CD8-positive, alpha-beta memory T cell (primary cell): ENCODE data around the gene HP. TPM values are rescaled to one million over a fixed set of nuclear protein-coding genes. Genes with fewer than 3 reads are reported as not detected.
A peak's percentile ranks its signal among the peaks of the same experiment; 100 is the strongest.
"Not testable (repeated sequence)": the region's sequence is repeated elsewhere in the genome, so short reads cannot be mapped to it uniquely, and the experiment has no call there.

Experiments
- CTCF ChIA-PET: fragments of 350-600 bp; sonication (Branson Sonifier 250); formaldehyde crosslinking; loops from one replicate; lab custom pipeline; 2021; ENCODE audit warnings: antibody characterized with exemption; lab: Charles Lee
- POLR2A ChIA-PET: fragments of 350-600 bp; sonication (Branson Sonifier 250); formaldehyde crosslinking; loops from one replicate; lab custom pipeline; 2021; ENCODE audit warnings: antibody characterized with exemption; lab: Charles Lee
- DNase-seq, 5 donors: peaks; one replicate each; pipeline versions ENCODE4 v3.0.0 to v3.0.0-alpha.2; 2020 to 2022; ENCODE audit warnings: mixed read lengths in 1 of 5
- H3K27ac ChIP-seq: one replicate; pipeline ENCODE4 v1.7.0; 2013; ENCODE audit warnings: low read depth, mild to moderate bottlenecking, low read length, moderate library complexity
- H3K27me3 ChIP-seq: 2 replicates; pipeline ENCODE4 v1.7.0; 2013; ENCODE audit warnings: low read length, mild to moderate bottlenecking; ENCODE audit not compliant: insufficient read depth, poor library complexity, severe bottlenecking
- H3K36me3 ChIP-seq: 2 replicates; pipeline ENCODE4 v1.7.0; 2013; ENCODE audit warnings: mild to moderate bottlenecking, low read length, moderate library complexity; ENCODE audit not compliant: insufficient read depth
- H3K4me1 ChIP-seq: 2 replicates; pipeline ENCODE4 v1.7.0; 2013; ENCODE audit warnings: mild to moderate bottlenecking, low read length, moderate library complexity; ENCODE audit not compliant: insufficient read depth
- H3K4me3 ChIP-seq: 2 replicates; pipeline ENCODE4 v1.7.0; 2013; ENCODE audit warnings: mild to moderate bottlenecking, low read length
- H3K9me3 ChIP-seq: 2 replicates; pipeline ENCODE4 v1.7.0; 2013; ENCODE audit warnings: mild to moderate bottlenecking, low read length
- H3K27ac Mint-ChIP-seq, 8 donors: one replicate each; pipeline ENCODE4 v1.8.0; 2020 to 2021; ENCODE audit warnings: mixed read lengths in 8 of 8, mild to moderate bottlenecking in 6 of 8, inconsistent platforms in 3 of 8, moderate library complexity in 3 of 8
- H3K27me3 Mint-ChIP-seq, 2 donors: one replicate each; pipeline ENCODE4 v1.8.0; 2020 to 2021; ENCODE audit warnings: mixed read lengths in 2 of 2, mild to moderate bottlenecking in 1 of 2, moderate library complexity in 1 of 2
- H3K36me3 Mint-ChIP-seq, 3 donors: one replicate each; pipeline ENCODE4 v1.8.0; 2020 to 2021; ENCODE audit warnings: mixed read lengths in 3 of 3, inconsistent platforms in 1 of 3, mild to moderate bottlenecking in 1 of 3
- H3K4me1 Mint-ChIP-seq, 3 donors: one replicate each; pipeline ENCODE4 v1.8.0; 2020 to 2021; ENCODE audit warnings: mixed read lengths in 3 of 3, inconsistent platforms in 1 of 3, mild to moderate bottlenecking in 1 of 3
- H3K4me3 Mint-ChIP-seq, 7 donors: one replicate each; pipeline ENCODE4 v1.8.0; 2020 to 2021; ENCODE audit warnings: mixed read lengths in 7 of 7, mild to moderate bottlenecking in 6 of 7, moderate library complexity in 4 of 7, inconsistent platforms in 2 of 7
- H3K9me3 Mint-ChIP-seq, 5 donors: one replicate each; pipeline ENCODE4 v1.8.0; 2020 to 2022; ENCODE audit warnings: mixed read lengths in 5 of 5, mild to moderate bottlenecking in 3 of 5, moderate library complexity in 2 of 5, inconsistent platforms in 1 of 5
- polyA plus RNA-seq: library from polyadenylated mRNA; unstranded; fragments of 300-500 nt; fragmentation: Illumina TruSeq; gene quantifications from one replicate; pipeline ENCODE4 v1.2.3, GENCODE V29; 2021
- total RNA-seq, 2 experiments: library from RNA; stranded (reverse); gene quantifications; one replicate each; pipeline ENCODE4 v1.2.3, GENCODE V29; 2021

Gene HP
- total and polyA plus RNA-seq, 3 experiments from 2014 or later: not detected

- H3K4me1 ChIP-seq: no peaks in the 10 kb centered on the region
- Mint-ChIP-seq H3K4me1 (no peaks in the 10 kb centered on the region), H3K9me3 (no peaks in the 10 kb centered on the region), H3K36me3 (peaks cover 4 to 7% (median 5%) of the 10 kb centered on the region in 3 donors), H3K27ac (no peak overlapping the region), H3K4me3 (no peak overlapping the region), H3K27me3 (no peaks in the 10 kb centered on the region)
- H3K9me3 ChIP-seq: no peaks in the 10 kb centered on the region
- DNase-seq: no peak
- POLR2A ChIA-PET: no interaction called here
- no peak overlapping the region for H3K4me3 ChIP-seq
- H3K27me3 ChIP-seq: no peaks in the 10 kb centered on the region
- H3K36me3 ChIP-seq: no peaks in the 10 kb centered on the region
- no peak overlapping the region for H3K27ac ChIP-seq
- CTCF ChIA-PET: no interaction called here
Measured at GRCh38 chr16:72061564-72061963, 7.3 kb downstream of the HP start.

- H3K9me3 Mint-ChIP-seq: no peaks in the 10 kb centered on the region
- ChIA-PET CTCF (no interaction called here), POLR2A (no interaction called here)
- Histone ChIP-seq H3K36me3 (no peaks in the 10 kb centered on the region), H3K27ac (no peak overlapping the region), H3K27me3 (no peaks in the 10 kb centered on the region), H3K4me3 (no peak overlapping the region), H3K4me1 (no peaks in the 10 kb centered on the region), H3K9me3 (no peaks in the 10 kb centered on the region)
- peaks cover 4 to 7% (median 5%) of the 10 kb centered on the region in 3 donors for H3K36me3 Mint-ChIP-seq
- DNase-seq: no peak
- H3K27me3 Mint-ChIP-seq: no peaks in the 10 kb centered on the region
- peak overlapping the region in 1 of 8 donors; percentile 63 for H3K27ac Mint-ChIP-seq
- no peaks in the 10 kb centered on the region for H3K4me1 Mint-ChIP-seq
- H3K4me3 Mint-ChIP-seq: no peak overlapping the region
Measured at GRCh38 chr16:72064361-72064894, 10.1 kb downstream of the HP start.

GRCh38 chr16:72066747-72067146 lies 12.4 kb downstream of the HP start:
- no peaks in the 10 kb centered on the region for H3K27me3 ChIP-seq
- Mint-ChIP-seq H3K27ac (peak overlapping the region in 2 of 8 donors; percentile 38 to 77), H3K4me3 (no peak overlapping the region), H3K9me3 (no peaks in the 10 kb centered on the region), H3K36me3 (peaks cover 4 to 9% (median 5%) of the 10 kb centered on the region in 3 donors), H3K27me3 (no peaks in the 10 kb centered on the region), H3K4me1 (no peaks in the 10 kb centered on the region)
- no peaks in the 10 kb centered on the region for H3K36me3 ChIP-seq
- no peak overlapping the region for H3K27ac ChIP-seq
- ChIA-PET POLR2A (interaction anchor here (0.6 kb wide), 1 partner anchor 776 kb away, joined by 3 read pairs; no protein-coding TSS in a partner anchor), CTCF (interaction anchor here (1.1 to 1.3 kb wide), 3 partner anchors 20 to 31 kb away, joined by 3 to 5 read pairs (median 3); no protein-coding TSS in a partner anchor)
- no peak overlapping the region for H3K4me3 ChIP-seq
- H3K4me1 ChIP-seq: no peaks in the 10 kb centered on the region
- no peaks in the 10 kb centered on the region for H3K9me3 ChIP-seq
- peak in 2 of 5 donors; percentile 5 to 17 for DNase-seq

GRCh38 chr16:72068930-72069329 lies 14.6 kb downstream of the HP start:
- ChIA-PET CTCF (no interaction called here), POLR2A (no interaction called here)
- no peak overlapping the region for H3K27ac Mint-ChIP-seq

GRCh38 chr16:72072514-72073342 lies 18.4 kb downstream of the HP start:
- Histone ChIP-seq H3K27me3 (no peaks in the 10 kb centered on the region), H3K36me3 (no peaks in the 10 kb centered on the region), H3K27ac (no peak overlapping the region), H3K4me3 (no peak overlapping the region), H3K9me3 (no peaks in the 10 kb centered on the region), H3K4me1 (no peaks in the 10 kb centered on the region)
- no peaks in the 10 kb centered on the region for H3K4me1 Mint-ChIP-seq
- H3K4me3 Mint-ChIP-seq: no peak overlapping the region
- H3K36me3 Mint-ChIP-seq: peaks cover 0 to 7% (median 6%) of the 10 kb centered on the region in 3 donors
- no peaks in the 10 kb centered on the region for H3K9me3 Mint-ChIP-seq
- no peak for DNase-seq
- POLR2A ChIA-PET: no interaction called here
- CTCF ChIA-PET: interaction anchor here (1.2 kb wide), 1 partner anchor 9 kb away, joined by 3 read pairs; the partner anchor contains the start of gene HPR
- no peaks in the 10 kb centered on the region for H3K27me3 Mint-ChIP-seq
- no peak overlapping the region for H3K27ac Mint-ChIP-seq

More at GRCh38 chr16:72068930-72069329, 14.6 kb downstream of the HP start:
- no peaks in the 10 kb centered on the region for H3K36me3 ChIP-seq
- Mint-ChIP-seq H3K27me3 (no peaks in the 10 kb centered on the region), H3K9me3 (no peaks in the 10 kb centered on the region), H3K4me1 (no peaks in the 10 kb centered on the region), H3K4me3 (no peak overlapping the region), H3K36me3 (peaks cover 4 to 8% (median 4%) of the 10 kb centered on the region in 3 donors)
- DNase-seq: no peak
- H3K27me3 ChIP-seq: no peaks in the 10 kb centered on the region
- H3K4me3 ChIP-seq: no peak overlapping the region
- H3K27ac ChIP-seq: no peak overlapping the region
- H3K4me1 ChIP-seq: no peaks in the 10 kb centered on the region
- H3K9me3 ChIP-seq: no peaks in the 10 kb centered on the region

- Histone ChIP-seq H3K36me3 (no peaks in the 10 kb centered on the region), H3K27ac (no peak overlapping the region), H3K4me1 (no peaks in the 10 kb centered on the region), H3K9me3 (no peaks in the 10 kb centered on the region), H3K27me3 (no peaks in the 10 kb centered on the region), H3K4me3 (no peak overlapping the region)
- no peak overlapping the region for H3K27ac Mint-ChIP-seq
- no peaks in the 10 kb centered on the region for H3K27me3 Mint-ChIP-seq
- CTCF ChIA-PET: interaction anchor here (1.2 kb wide), 1 partner anchor 10 kb away, joined by 3 read pairs; the partner anchor contains the start of gene HPR
- no peak for DNase-seq
- no peaks in the 10 kb centered on the region for H3K9me3 Mint-ChIP-seq
- no peaks in the 10 kb centered on the region for H3K4me1 Mint-ChIP-seq
- POLR2A ChIA-PET: interaction anchor here (0.6 kb wide), 1 partner anchor 18 kb away, joined by 3 read pairs; no protein-coding TSS in a partner anchor
- H3K4me3 Mint-ChIP-seq: no peak overlapping the region
- H3K36me3 Mint-ChIP-seq: peaks cover 0 to 13% (median 7%) of the 10 kb centered on the region in 3 donors
Measured at GRCh38 chr16:72073560-72074230, 19.4 kb downstream of the HP start.

- H3K9me3 Mint-ChIP-seq, H3K4me1 Mint-ChIP-seq, H3K4me3 Mint-ChIP-seq, H3K27ac Mint-ChIP-seq, CTCF ChIA-PET, H3K9me3 ChIP-seq, DNase-seq, H3K27ac ChIP-seq, H3K4me1 ChIP-seq, H3K27me3 Mint-ChIP-seq, POLR2A ChIA-PET, H3K27me3 ChIP-seq, H3K36me3 ChIP-seq, H3K4me3 ChIP-seq: not testable (repeated sequence)
- peaks cover 0 to 13% (median 7%) of the 10 kb centered on the region in 3 donors for H3K36me3 Mint-ChIP-seq
Measured at GRCh38 chr16:72075067-72075466, 20.8 kb downstream of the HP start.
